ENCODE measurements around the gene FASTK.

- no peak for TF ChIP-seq CTCF (optimal IDR thresholded peaks at IDR 0.05 in 1 of 3, IDR thresholded peaks at IDR 0.05 in 1 of 3, conservative IDR thresholded peaks at IDR 0.05 in 1 of 3; ENCODE audit: extremely low read depth in 1 of 3, insufficient read depth in 2 of 3, low read length in 3 of 3)
- no peak for TF ChIP-seq EZH2 (IDR thresholded peaks at IDR 0.05; ENCODE audit: low read length)
Observed at GRCh38 chr7:151129117-151129959, 48.7 kb upstream of the FASTK start.

Measured in keratinocyte (primary cell).